ENCODE results near the gene CASP10.
A peak's percentile ranks its signal among the peaks of the same experiment; 100 is the strongest.
"Not testable (repeated sequence)": the region's sequence is repeated elsewhere in the genome, so short reads cannot be mapped to it uniquely, and the experiment has no call there.

CASP10 gene

DNA sequence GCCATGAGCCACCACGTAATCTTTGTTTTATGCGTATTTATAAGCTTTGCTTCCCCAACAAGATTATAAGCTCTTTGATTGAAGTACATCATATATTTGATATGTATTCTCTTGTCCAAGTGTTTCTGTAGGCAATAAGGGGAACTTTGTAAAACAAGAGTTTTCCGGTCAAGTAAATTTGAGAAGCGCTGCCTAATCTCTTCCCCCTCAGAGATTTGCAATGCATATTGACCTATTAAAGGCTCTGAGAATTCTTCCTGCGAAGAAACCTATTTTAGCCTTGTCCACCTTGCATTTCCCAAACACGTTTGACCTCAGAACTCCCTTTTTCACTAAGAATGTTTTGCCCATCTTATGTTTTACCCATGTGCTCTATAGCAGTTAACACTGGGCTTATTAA lies 26.9 kb upstream of the CASP10 start:
- no peak for DNase-seq

DNA sequence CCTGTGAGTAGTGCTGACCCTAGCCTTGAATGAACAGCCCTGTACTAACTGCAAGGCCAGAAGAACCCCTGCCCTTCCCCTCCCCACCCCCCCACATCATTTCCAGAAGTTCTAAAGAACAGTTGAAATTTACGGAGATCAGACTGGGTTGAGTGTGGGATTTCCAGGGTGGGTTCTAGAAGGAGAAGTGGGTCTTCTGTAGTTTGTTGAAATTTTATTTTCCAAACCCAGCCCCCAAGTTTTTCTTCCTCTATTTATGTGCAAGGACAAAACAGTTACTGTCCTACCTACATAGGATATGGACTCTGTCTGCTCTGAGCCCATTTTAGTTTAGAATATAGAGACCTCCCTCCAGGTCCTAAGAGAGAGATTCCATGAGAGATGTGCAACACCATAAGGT lies 26.3 kb upstream of the CASP10 start:
- no peak for DNase-seq

DNA sequence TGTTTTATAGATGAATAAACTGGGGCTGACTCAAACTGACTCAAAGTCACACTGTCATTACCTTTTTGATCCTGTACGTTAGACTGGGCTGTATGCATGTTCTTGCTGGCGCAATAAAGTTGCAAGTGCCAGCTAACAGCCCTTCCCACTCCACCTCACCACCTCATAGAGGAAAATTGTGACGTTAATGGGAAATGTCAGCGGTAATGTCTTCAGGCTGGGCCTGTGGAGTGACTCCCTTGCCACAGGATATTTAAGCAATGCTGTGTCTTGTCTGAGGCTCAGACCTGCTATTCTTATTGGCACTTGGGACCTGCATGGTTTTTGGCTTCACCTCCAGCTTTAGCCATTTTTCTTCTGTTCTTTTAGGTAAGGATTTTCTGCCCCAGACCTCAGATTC lies 25.2 kb upstream of the CASP10 start:
- no peak for DNase-seq

DNA sequence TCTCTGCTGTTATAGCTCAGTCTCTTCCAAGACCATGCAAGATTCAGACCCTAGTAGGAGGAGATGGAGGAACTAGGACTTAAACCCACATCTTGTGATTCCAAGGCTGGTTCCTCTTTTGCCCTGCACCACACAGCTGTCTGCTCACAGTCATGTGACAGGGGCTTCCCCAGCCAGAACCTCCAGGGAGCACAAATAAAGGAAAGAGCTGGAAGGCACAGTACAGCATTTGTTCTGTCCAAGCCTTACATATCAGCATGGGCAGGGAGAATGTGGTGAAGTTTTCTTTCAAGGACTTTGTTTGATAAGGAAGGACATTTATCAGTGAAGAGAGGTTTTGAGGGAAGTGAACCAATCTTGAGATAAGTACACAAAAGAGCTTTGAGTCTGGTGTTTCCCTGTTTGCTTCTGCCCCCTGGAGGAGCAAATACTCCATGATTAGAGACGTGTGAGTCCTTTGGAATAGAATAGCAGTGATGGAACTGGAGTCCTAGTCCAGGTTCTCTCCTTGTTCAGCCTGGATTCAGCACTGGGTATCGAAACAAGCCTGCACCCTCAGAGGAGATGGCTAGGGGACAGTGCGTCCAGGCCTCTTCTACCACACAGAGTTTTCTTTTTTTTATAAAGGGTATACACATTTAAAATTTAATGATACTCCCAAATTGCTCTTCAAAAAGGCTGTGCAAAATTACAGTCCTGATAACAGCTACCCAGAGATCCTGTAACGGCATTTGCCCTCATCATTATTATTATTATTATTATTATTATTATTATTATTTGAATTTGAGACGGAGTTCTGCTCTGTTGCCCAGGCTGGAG lies 24.6 kb upstream of the CASP10 start:
- DNase-seq = peak; percentile 18

DNA sequence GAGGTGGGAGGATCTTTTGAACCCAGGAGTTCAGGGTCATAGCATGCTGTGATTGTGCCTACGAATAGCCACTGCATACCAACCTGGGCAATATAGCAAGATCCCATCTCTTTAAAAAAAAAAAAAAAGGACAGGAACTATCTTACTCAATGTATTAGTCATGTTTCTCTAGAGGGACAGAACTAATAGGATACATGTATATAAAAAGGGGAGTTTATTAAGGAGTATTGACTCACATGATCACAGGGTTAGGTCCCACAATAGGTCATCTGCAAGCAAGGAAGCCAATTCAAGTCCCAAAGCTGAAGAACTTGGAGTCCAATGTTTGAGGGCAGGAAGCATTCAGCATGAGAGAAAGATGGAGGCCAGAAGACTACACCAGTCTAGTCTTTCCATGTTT lies 18.8 kb upstream of the CASP10 start:
- no peak for DNase-seq

DNA sequence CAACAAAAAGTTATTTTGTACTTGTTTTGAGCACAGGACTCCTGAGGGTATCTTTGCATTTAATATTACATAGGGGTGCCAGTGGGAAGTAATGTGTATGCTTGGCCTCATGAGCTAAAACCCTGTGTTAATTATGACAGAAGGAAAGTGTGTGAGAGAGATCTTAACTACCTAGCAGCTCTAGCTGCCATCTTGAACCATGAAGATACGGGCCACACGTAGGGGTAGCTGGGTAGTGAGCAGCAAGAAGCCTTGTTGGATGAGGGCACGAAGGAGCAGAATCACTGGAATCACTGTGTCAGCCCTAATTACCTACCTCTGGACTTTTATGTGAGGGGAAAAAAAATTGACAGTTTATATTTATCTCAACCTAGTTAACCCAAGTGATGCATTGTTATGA lies 15.4 kb upstream of the CASP10 start:
- DNase-seq = no peak

DNA sequence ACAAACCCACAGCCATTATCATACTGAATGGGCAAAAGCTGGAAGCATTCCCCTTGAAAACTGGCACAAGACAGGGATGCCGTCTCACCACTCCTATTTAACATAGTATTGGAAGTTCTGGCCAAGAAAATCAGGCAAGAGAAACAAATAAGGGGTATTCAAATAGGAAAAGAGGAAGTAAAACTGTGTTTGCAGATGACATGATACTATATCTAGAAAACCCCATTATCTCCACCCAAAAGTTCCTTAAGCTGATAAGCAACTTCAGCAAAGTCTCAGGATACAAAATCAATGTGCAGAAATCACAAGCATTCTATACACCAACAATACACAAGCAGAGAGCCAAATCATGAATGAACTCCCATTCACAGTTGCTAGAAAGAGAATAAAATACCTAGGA lies 14.4 kb upstream of the CASP10 start:
- DNase-seq = not testable (repeated sequence)

DNA sequence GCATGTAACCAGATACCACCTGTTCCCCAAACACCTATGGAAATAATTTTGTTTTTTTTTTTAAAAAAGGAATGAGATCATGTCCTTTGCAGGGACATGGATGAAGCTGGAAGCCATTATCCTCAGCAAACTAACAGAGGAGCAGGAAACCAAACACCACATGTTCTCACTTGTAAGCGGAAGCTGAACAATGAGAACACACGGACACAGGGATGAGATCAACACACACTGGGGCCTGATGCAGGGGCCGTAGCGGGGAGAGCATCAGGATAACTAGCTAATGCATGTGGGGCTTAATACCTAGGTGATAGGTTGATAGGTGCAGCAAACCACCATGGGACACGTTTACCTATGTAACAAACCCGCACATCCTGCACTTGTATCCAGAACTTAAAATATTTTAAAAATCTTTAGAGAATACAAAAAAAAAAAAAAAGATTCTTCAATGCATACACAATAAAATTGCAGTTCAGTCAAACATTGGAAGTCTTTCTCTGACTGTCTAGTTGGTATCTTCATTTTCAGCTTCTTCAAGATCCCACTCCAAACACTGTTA lies 11.6 kb upstream of the CASP10 start:
- no peak for DNase-seq

DNA sequence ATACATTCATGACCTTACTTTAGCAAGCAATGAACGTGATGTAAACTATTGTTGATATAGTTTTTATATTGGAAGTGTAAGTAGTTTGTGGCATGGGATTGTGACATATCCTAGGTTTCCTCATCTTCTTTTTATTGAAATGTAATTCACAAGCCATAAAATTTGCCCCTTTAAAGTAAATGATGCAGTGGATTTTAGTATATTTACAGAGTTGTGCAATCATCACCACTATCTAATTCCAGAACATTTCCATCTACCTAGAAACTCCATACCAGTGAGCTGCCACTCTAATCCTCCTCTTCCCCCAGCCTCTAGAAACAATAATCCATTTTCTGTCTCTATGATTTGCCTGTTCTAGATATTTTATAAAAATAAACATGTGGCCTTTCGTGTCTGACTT lies 10.7 kb upstream of the CASP10 start:
- no peak for DNase-seq

DNA sequence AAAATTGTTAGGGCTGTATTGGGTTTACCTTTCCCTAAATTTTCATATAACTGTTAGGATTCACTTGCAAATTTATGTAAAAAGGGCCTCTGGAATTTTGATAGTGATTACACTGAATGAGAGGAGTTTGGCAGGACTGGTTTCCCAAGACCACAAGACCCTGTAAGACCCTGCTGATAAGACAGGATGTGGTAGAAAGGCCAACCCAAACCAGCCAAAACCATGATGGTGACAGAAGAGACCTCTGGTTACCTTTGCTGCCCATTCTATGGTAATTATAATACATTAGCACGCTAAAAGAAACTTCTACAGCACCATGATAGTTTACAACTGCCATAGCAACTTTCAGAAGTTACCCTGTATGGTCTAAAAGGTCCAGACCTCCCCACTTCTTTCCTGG lies 8.3 kb upstream of the CASP10 start:
- DNase-seq = no peak

DNA sequence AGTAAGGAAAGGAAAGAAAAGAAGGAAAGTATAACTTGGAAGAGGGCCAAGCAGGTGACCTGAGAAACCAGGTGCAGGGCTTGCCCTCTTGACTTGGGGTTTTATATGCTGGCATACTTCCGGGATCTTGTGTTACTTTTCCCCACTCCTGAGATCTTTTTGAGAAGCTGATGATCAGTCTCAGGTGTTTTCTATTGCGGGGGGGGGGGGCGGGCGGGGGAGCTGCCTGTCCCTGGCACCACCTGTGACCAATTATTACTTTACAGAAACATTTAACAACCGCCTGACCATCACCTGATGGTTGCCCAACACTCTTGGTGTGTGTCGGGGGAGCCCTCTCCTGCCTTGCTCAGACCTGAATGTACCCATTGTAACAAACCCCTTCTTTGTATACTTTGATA lies 6.9 kb upstream of the CASP10 start:
- no peak for DNase-seq

DNA sequence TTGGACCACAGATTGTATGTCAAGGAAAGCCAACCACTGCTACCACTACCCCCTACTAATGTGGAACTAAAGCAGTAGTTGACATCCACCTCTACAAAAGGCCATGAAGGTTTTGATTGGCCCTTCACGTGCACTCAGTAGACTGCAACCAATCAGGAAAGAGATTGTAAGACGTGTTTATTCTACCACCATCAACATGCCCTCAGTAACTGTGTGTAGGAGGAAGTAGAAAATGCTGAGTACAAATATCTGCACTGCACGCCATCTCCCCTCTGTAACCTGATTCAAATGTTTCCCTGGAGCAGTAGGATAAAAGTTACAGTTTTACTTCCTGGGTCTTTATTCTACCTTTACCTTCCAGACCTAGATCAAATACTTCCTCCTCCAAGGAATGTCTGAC lies 2.9 kb upstream of the CASP10 start:
- DNase-seq = no peak

DNA sequence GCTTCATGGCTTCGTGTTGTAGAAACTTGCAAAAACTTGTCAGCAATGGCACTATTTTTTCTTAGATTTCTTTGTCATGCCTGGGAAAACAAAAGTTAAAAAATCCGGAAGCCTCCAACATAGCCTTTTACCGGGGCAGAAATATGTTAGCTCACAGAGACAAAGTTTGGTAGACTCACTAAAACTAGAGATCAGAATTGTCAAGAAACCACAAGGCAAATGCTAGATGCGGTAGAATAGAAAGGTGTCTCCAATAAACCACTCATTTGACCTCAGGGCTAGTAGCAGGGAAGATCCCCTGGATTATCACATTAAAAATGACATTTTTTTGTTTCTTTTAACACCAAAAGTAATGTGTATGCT lies 405 bp downstream of the CASP10 start:
- DNase-seq = no peak

DNA sequence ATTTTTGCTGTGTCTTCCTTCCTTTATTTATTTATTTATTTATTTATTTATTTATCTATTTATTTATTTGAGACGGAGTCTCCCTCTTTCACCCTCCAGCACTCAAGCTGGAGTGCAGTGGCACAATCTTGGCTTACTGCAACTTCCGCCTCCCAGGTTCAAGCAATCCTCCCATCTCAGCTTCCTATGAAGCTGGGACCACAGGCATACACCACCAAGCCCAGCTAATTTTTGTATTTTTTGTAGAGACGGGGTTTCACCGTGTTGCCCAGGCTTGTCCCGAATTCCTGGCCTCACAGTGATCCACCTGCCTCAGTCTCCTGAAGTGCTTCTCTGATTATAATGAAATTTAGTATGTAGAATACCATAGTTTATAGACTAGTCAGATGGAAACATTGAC lies 894 bp downstream of the CASP10 start:
- not testable (repeated sequence) for DNase-seq

DNA sequence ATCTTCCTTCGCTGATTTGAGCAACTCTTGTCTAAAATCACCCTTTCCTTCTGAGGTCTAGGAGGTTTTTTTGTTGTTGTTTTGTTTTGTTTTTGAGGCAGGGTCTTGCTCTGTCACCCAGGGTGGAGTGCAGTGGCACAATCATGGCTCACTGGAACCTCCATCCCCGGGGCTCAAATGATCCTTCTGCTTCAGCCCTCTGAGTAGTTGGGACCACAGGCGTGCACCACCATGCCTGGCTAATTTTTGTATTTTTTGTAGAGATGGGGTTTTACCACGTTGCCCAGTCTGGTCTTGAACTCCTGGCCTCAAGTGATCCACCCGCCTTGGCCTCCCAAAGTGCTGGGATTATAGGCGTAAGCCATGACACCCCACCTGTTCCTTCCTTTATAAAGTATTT lies 1.3 kb downstream of the CASP10 start:
- not testable (repeated sequence) for DNase-seq

DNA sequence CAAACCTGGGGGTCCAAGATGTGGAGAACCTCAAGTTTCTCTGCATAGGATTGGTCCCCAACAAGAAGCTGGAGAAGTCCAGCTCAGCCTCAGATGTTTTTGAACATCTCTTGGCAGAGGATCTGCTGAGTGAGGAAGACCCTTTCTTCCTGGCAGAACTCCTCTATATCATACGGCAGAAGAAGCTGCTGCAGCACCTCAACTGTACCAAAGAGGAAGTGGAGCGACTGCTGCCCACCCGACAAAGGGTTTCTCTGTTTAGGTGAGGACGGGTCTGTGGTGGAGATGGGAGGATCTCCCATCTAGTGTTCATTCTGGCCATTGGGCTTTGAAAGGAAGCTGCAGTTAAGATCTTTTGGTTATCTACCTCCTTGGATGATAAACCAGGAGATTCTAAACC lies 2.9 kb downstream of the CASP10 start:
- no peak for DNase-seq

DNA sequence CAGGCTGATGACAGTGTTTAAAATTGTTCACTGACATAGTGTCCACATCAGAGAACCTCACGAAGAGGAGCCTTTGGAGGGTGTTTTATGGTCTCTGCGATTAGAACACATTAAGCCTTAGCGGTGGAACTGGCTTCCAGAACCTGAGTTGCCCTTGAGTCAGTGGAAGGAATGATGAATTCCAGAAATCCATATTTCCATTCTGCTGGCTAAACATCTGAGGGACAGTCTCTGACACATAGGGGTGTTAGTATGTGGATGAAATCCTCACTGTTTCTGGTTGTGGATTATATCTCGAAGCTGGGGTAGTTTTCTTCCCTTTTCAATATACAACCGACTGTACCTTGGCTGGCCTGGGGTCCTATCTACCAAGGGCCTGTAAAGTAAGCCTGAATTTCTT lies 4.0 kb downstream of the CASP10 start:
- DNase-seq = no peak

DNA sequence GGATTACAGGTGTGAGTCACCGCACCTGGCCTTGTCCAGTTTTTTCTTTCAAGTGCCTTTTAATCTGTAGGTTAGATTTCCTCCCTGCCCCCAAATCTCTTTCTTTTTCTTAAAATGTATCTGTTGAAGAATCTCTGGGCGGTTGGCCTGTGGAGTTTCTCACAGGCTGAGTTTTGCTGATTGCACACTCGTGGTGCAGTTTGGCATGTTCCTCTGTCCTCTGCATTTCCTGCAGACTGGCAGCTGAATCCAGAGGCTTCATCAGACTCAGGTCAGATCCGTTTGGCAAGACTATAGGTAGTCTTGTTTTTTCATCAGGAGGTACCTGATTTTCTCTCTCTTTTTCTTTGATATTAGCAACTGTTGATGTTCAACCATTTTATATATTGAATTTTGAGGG lies 5.5 kb downstream of the CASP10 start:
- DNase-seq = no peak

DNA sequence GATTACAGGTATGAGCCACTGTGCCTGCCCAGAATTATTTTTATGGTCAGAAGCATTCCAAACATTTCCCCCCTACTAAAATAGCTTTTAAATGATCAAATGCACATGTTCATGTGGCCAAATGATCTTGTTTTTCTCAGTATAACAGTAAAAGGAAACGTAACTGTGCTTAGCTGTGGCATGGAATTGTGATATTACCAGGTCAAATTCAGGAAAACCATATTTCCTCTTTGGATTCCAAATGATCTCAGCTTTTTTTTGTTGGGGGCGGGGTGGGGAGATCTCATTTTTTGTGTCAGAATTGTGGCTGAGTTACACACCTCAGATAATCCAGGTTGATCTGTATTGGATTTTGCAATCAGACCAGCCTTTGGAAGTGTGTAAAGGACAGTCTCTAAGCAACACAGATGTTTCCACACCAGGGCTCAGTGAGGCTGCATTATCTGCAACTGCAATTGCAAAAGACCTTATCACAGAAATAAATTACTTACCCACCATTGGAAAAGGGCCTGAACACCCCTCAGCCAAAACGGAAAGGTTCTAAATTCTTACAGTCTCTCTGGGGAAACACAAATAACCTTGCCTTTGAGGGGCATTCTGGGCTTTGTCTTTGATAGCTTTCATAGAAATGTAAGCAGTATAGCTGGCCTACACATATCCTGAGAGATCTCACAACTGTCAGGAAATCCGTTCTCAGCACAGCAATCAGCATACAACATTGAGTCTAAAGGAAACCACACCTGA lies 8.4 kb downstream of the CASP10 start:
- no peak for DNase-seq

DNA sequence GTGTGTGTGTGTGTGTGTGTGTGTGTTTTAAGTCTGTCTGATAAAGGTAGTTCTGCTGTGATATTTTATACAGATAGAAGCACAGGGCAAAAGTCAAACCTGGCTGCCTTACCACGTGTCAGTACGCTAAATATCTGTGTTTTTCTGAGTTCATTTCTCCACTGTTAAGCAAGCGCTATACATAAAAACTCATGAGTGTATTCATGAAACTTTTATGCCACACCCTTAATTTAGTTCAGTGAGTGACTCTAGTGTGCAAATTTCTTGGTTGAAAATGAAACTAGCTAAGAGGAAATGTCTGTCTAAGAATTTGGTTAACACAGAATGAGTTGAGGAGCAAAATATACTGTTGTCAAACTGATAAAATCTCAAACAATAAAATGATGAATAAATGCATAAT lies 11.2 kb downstream of the CASP10 start:
- DNase-seq = no peak

DNA sequence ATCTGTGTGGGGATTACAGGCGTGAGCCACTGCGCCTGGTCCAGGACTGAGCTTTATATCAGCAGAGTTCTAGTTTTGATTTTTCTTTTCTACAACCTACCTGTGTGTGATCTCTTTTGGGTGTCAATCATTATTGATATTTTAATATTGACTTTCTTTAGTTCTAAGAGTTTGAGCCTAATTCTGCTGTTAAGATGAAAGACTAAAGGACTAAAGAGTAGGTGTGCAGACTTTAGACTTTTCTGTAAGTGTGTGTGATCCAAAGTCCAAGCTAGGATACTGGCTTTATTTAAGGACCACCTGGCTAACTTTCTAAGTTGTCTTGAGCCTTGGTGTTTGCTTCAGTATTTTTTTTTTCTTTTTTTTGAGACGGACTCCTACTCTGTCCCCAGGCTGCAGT lies 12.4 kb downstream of the CASP10 start:
- DNase-seq = no peak

DNA sequence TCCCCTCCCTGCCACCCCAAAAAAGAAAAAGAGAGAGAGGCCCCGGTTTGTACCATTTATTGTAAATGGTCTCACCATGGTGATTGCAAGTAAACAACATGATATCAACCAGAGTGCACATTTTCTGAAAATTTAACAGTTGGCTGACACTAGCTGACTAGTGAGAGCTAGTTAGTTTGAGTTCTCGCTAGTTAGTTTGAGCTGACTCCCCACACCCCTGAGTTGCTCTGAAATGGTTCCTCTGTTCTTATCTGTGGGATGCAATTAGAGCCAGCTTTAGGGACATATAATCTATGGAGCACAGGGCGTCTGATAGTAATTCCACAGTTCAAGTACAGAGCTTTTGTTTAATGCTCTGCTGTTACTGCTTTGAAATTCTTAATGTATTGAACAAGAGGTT lies 13.1 kb downstream of the CASP10 start:
- no peak for DNase-seq

DNA sequence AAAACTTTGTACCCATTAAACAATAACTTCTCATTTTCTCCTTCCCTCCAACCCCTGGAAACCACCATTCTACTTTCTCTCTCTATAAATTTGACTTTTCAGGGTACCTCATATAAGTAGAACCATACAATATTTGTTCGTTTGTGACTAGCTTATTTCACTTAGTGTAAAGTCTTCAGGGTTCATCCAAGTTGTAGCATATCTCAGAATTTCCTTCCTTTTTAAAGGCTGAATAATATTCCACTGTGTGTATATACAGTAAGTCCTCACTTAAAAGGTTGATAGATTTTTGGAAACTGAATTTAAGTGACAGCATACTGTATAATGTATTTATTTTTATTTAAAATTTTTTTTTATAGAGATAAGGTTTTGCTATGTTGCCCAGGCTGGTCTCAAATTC lies 13.9 kb downstream of the CASP10 start:
- no peak for DNase-seq

DNA sequence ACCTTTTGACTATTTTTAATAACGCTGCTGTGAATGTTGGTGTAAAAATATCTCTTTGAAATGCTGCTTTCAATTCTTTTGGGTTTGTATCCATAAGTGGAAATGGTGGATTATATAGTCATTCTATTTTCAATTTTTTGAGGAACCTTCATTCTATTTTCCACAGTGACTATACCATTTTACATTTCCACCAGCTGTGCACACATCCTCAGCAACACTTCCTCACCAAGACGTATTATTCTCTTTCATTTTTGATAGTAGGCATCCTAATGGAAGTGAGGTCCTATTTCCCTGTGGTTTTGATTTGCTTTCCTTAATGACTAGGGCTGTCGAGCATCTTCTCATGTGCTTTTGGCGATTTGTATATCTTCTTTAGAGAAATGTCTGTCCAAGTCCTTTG lies 14.8 kb downstream of the CASP10 start:
- DNase-seq = no peak

DNA sequence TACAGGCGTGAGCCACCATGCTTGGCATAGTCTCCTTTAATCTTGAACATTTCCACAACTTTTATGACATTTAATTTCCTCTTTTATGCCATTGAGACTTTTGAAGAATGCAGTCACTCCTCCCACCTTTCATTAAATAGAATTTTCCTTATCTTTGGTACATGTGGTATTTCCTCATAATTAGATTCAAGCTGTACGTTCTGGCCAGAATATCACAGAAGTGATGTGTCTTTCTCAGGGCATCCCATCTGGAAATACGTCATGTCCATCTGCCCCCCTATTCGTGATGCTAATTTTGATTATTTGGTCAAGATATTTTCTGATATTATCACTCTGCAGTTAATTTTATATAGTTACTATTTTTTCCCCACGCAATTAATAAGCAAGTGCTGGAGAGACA lies 16.9 kb downstream of the CASP10 start:
- no peak for DNase-seq
